CD4-positive, alpha-beta T cell treated with Interleukin-4 for 4 hours (primary cell): ENCODE measurements around the gene ANKRD6.

ENCODE experiments used
- DNase-seq: peaks from one replicate; pipeline ENCODE4 v3.0.0-alpha.2; 2020

Gene ANKRD6

GRCh38 chr6:89518352-89519055 lies 85.6 kb downstream of the ANKRD6 start:
- DNase-seq, result no peak

DNA sequence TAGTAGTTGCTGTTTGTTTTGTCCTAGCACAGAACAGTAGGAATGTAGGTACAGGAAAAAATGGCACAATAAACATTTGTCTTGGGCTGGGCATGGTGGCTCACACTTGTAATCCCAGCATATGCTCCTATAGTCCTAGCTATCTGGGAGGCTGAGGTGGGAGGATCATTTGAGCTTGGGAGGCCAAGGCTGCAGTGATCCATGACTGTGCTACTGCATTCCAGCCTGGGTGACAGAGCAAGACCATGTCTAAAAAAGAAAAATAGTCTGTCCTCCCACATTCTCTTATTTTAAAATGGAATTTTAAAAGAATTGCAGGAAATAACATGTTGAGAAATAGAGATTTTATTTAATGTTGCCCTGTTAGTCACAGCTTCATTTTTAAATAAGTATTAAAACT lies 87.8 kb downstream of the ANKRD6 start:
- DNase-seq, result no peak

GRCh38 chr6:89522778-89523177 lies 89.8 kb downstream of the ANKRD6 start:
- no peak for DNase-seq

DNA sequence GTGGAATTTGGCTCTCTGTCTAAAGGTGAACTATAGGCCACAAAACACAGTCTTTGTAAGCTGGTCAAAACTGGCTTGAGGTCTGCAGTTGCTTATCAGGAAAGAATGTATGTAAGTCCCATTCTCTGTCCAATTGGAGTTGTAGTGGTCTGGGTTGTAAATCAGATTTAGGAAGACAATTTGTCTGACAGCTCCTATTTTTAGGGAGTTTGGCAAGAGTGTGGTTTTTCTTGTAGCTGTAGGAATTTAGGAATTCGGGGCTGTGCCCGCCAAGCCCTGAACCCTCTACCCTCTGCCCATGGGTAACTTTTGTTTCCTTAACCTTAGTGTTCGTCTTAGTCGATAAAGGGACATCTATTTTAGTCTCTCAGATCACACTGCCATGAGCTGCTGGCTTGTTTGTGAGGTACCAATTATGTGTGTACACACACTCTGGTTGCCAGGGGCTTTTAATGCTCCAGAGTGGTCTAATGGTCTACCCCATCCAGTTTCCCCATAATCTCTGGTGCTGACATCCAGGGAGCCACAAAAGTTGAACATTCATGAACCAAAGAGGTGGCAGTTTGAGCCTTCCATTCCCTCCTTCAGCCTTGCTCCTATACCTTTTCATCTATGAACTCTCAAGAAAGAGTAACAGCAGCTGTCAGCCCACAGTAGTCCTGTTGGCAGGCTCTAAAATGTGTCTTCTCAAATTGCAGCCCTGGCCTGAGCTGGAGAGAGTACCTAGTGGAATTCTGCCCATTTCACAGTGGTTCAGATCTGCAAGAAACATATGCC lies 93.0 kb downstream of the ANKRD6 start:
- no peak for DNase-seq

GRCh38 chr6:89526563-89526869 lies 93.6 kb downstream of the ANKRD6 start:
- DNase-seq, result no peak

- DNase-seq, result peak; percentile 39
Measured at GRCh38 chr6:89527634-89528033, 94.7 kb downstream of the ANKRD6 start.

GRCh38 chr6:89528866-89529265 lies 95.9 kb downstream of the ANKRD6 start:
- DNase-seq, result no peak

DNA sequence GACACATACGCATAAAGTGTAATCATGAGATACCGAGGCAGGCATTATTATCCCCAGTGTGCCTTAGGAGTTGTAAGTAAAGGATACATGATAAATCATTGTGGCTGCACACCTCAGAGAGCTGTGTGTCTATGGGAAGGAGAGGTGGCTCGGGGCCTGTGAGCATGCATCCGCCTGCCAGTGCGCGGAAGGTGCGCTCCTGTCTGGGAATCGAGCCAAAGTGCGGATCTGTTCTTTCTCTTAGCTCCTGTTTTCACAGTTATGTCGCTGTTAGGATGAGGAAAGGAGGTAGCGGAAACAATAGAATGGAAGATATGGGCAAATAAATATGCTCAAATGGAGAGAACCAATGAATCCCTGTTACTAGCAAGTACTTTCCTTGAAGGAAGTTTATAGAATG lies 98.0 kb downstream of the ANKRD6 start:
- no peak for DNase-seq

GRCh38 chr6:89536231-89536630 lies 103.3 kb downstream of the ANKRD6 start:
- no peak for DNase-seq

DNA sequence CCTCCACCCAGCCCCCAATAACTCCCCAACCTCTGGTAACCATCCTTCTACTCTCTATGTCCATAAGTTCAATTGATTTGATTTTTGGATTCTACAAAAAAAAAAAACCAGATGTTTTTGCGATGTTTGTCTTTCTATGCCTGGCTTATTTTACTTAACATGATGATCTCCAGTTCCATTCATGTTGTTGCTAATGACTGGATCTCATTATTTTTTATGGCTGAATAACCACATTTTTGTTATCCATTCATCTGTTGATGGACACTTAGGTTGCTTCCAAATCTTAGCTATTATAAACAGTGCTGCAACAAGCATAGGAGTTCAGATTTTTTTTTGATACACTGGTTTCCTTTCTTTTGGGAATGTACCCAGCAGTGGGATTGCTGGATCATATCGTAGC lies 106.8 kb downstream of the ANKRD6 start:
- no peak for DNase-seq

GRCh38 chr6:89542081-89542857 lies 109.3 kb downstream of the ANKRD6 start:
- no peak for DNase-seq

DNA sequence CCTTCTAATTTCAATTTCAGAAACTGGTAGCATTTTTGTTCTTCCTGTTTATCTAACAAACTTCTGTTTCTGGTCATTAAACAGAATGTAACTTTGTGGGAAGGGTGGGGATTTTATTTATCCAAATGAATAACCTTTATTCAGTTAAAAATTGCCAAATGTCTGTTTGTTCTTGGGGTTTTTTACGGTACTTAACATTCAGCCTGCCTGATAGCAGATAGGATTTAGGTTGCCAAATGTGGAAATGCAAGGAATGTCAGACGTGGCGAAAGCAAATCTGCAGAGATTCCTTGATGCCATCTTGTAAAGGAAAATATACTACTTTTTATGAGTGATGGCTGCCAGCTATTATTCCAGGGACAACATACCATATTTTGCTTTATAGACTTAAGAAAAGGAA lies 109.9 kb downstream of the ANKRD6 start:
- DNase-seq, result no peak

DNA sequence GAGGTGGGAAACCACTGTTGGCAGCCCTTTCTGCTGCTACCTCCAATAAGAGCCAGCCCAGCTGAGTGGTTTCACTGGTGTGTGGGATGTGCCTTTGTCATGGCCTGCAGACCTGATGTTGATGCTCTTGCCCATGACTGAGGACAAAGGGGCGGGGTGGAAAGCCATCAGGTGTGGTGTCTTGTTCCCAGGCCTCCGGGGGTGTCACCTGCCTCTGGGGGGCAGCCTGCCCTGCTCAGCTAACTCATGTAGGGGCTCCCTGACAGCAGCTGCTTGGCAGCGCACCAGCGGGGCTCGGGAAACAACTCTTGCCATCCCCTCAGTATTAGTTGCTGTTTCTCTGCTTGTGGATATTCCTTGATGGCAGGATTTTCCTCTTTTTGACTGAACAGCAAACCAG lies 114.3 kb downstream of the ANKRD6 start:
- DNase-seq, result no peak

DNA sequence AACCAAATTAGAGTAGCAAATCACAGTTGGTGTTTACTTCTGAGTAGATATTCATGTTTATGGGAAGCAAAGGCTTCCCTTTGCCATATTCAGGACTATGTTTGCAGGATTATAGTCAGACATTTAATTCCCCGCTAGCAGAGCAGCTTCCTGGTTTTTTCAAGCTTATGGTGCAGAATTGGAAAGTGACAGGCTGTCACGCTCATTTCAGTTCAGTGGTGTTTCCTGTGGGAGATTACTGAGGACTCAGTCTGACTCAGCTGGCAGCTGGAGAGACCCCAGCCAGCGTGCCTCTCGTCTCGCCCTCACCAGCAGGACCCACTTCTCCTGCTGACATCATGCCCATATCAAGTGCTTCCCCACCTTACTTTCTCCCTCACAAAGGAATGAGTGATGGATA lies 120.5 kb downstream of the ANKRD6 start:
- DNase-seq, result no peak

- DNase-seq, result no peak
Measured at GRCh38 chr6:89554106-89554505, 121.2 kb downstream of the ANKRD6 start.

- no peak for DNase-seq
Measured at GRCh38 chr6:89555031-89555430, 122.1 kb downstream of the ANKRD6 start.

DNA sequence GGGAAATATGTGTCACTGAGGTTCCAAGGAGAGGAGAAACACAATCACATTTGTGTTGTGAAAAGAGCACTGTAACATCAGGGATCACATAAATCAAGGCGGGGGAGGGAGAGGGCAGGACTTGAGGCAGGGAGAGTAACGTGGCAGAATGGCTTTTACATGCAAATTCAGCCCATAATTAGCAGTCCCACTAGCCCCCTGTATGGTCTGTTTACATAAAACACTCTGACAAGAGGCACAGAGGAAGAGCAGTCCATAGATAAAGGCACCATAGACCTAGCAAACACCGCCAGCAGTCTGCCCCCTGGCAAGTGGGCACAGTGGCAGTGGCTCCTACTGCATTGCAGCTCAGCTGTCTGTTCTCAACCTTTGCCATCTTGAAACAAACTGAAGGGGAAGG lies 122.9 kb downstream of the ANKRD6 start:
- DNase-seq, result no peak

DNA sequence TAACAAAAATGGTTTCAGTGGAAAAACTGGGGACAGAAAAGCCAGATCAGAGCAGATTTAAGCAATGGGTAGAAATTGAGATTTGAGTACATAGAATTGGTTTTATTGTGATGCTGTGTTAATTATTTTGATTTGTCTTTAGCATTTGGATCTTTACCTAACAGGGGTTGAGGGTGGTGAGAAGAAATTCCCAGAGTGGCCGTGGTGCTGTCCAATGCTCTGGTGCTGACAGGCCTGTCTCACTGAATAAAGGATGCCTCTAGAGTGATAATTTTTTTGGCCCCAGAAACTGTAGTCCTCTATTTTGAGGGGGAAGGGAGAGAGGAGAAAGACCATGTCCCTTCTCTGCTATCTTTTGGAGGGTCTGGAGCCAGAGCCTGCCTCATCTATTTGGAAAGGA lies 126.5 kb downstream of the ANKRD6 start:
- no peak for DNase-seq

DNA sequence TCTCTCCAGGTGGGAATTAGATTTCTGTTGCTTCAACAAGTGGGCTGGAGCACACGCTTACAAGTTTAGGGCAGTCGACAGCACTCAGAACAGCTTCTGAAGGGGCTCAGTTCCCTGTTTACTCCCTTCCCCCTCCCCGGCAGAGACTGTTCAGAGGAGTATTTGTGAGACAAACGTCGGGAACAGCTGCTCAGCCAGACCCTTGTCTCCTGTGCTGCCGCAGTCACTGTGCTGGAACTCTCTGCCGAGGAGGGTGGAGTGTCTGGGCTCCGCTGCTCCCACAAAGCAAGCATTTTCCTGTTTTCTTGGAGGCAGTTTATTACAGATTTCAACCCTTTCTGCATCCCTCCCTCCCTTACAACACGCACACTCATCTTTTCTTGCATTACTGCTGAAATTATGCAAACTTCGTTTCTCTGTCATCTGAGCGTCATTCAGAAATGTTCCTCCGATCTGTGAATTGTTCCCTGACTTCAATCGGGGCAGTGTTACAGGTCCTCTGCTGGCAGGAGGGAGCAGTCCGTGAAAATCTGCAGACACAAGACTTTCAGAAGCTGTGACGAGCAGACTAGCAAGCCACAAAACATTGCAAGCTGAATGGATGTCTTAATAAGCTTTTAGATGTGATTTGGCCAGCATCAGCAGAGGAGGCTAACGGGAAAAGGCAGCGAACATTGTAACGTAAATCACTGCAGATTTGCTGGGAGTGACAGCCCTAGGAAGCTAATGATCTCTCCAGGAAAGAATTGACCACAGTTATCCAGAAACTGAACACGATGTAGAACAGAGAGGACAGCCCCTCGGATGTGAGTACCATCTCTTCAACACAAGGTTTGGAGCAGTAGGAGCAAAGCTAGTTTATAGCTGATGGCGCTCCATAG lies 129.4 kb downstream of the ANKRD6 start:
- no peak for DNase-seq

- no peak for DNase-seq
Measured at GRCh38 chr6:89563866-89564265, 130.9 kb downstream of the ANKRD6 start.

GRCh38 chr6:89564752-89565427 lies 131.9 kb downstream of the ANKRD6 start:
- no peak for DNase-seq
